ENCODE results near the gene ALK.

Gene ALK

GRCh38 chr2:29215073-29215472 is 706.3 kb downstream of the ALK start:
- no peak for DNase-seq

GRCh38 chr2:29213888-29214291 is 707.5 kb downstream of the ALK start:
- DNase-seq: no peak

GRCh38 chr2:29212009-29212408 is 709.4 kb downstream of the ALK start:
- DNase-seq: no peak

GRCh38 chr2:29209551-29209950 is 711.8 kb downstream of the ALK start:
- DNase-seq: no peak

GRCh38 chr2:29207352-29208148 is 713.8 kb downstream of the ALK start:
- no peak for DNase-seq

GRCh38 chr2:29206941-29207340 is 714.4 kb downstream of the ALK start:
- no peak for DNase-seq

GRCh38 chr2:29202819-29203495 is 718.4 kb downstream of the ALK start:
- no peak for DNase-seq

GRCh38 chr2:29201979-29202378 is 719.4 kb downstream of the ALK start:
- no peak for DNase-seq

GRCh38 chr2:29196792-29197788 is 724.3 kb downstream of the ALK start:
- no peak for DNase-seq

GRCh38 chr2:29195796-29196195 is 725.6 kb downstream of the ALK start:
- DNase-seq: no peak

GRCh38 chr2:29193681-29194080 is 727.7 kb downstream of the ALK start:
- no peak for DNase-seq

- DNase-seq: no peak
Measured at GRCh38 chr2:29193111-29193510, 728.3 kb downstream of the ALK start.

- DNase-seq: no peak
Measured at GRCh38 chr2:29192526-29192925, 728.9 kb downstream of the ALK start.

GRCh38 chr2:29191817-29192216 is 729.6 kb downstream of the ALK start:
- no peak for DNase-seq

GRCh38 chr2:29189052-29189451 is 732.3 kb downstream of the ALK start:
- DNase-seq: no peak

GRCh38 chr2:29187926-29188325 is 733.5 kb downstream of the ALK start:
- DNase-seq: no peak

- DNase-seq: no peak
Measured at GRCh38 chr2:29186817-29187216, 734.6 kb downstream of the ALK start.

GRCh38 chr2:29184531-29184930 is 736.9 kb downstream of the ALK start:
- DNase-seq: no peak

- no peak for DNase-seq
Measured at GRCh38 chr2:29182920-29183319, 738.5 kb downstream of the ALK start.

GRCh38 chr2:29182334-29182733 is 739.1 kb downstream of the ALK start:
- DNase-seq: no peak

GRCh38 chr2:29175338-29175737 is 746.0 kb downstream of the ALK start:
- no peak for DNase-seq

- DNase-seq: no peak
Measured at GRCh38 chr2:29174937-29175336, 746.4 kb downstream of the ALK start.

Data from GF-D8 (cell line).